DOHH2 (cell line): Measurements from ENCODE around the gene EBLN1.
A peak's percentile ranks its signal among the peaks of the same experiment; 100 is the strongest.

Source experiments
- H3F3A ChIP-seq: fragments of 200-600 bp; sonication (generic), shearing (Covaris generic); 2 replicates; pipeline ENCODE4 v1.6.0; 2016; ENCODE audit warnings: antibody characterized with exemption, mild to moderate bottlenecking; ENCODE audit not compliant: control insufficient read depth, insufficient read depth
- H3K27ac ChIP-seq: fragments of 200-600 bp; sonication (generic); 2 replicates; pipeline ENCODE4 v1.5.1; 2014; ENCODE audit warnings: low read depth, mild to moderate bottlenecking, low read length, moderate library complexity
- H3K27me3 ChIP-seq: fragments of 200-600 bp; sonication (generic); 2 replicates; pipeline ENCODE4 v1.6.1; 2014; ENCODE audit warnings: mild to moderate bottlenecking, low read length, mixed read lengths; ENCODE audit not compliant: control insufficient read depth
- H3K36me3 ChIP-seq: fragments of 200-600 bp; sonication (generic); 2 replicates; pipeline ENCODE4 v1.6.1; 2014; ENCODE audit warnings: mild to moderate bottlenecking, low read length, moderate library complexity, mixed read lengths; ENCODE audit not compliant: control insufficient read depth
- H3K4me1 ChIP-seq: fragments of 200-600 bp; sonication (generic); 2 replicates; pipeline ENCODE4 v1.6.1; 2014; ENCODE audit warnings: mild to moderate bottlenecking, low read length, mixed read lengths; ENCODE audit not compliant: control insufficient read depth
- H3K4me2 ChIP-seq: fragments of 200-600 bp; sonication (generic); 2 replicates; pipeline ENCODE4 v1.6.0; 2014; ENCODE audit warnings: mild to moderate bottlenecking, low read length, moderate library complexity
- H3K4me3 ChIP-seq: fragments of 200-600 bp; sonication (generic); 2 replicates; pipeline ENCODE4 v1.5.1; 2014; ENCODE audit warnings: mild to moderate bottlenecking, low read length, mixed read lengths
- H3K79me2 ChIP-seq: fragments of 200-600 bp; sonication (generic); 2 replicates; pipeline ENCODE4 v1.6.1; 2014; ENCODE audit warnings: mild to moderate bottlenecking, low read length, mixed read lengths; ENCODE audit not compliant: control insufficient read depth
- H3K9me2 ChIP-seq: fragments of 200-600 bp; sonication (generic); replicated peaks from 2 replicates; pipeline ENCODE4 v1.6.1; 2014; ENCODE audit warnings: mild to moderate bottlenecking, low read length, mixed read lengths; ENCODE audit not compliant: control insufficient read depth
- H3K9me3 ChIP-seq: fragments of 200-600 bp; sonication (generic); 2 replicates; pipeline ENCODE4 v1.6.1; 2014; ENCODE audit warnings: antibody characterized with exemption, low read length, mixed read lengths; ENCODE audit not compliant: control insufficient read depth, insufficient read depth
- H4K20me1 ChIP-seq: fragments of 200-600 bp; sonication (generic); 2 replicates; pipeline ENCODE4 v1.6.0; 2014; ENCODE audit warnings: low read depth, mild to moderate bottlenecking, antibody characterized with exemption, low read length, moderate library complexity; ENCODE audit not compliant: control insufficient read depth, insufficient read depth
- EZH2phosphoT487 ChIP-seq: fragments of 200-600 bp; sonication (generic); IDR thresholded peaks from 2 replicates; pipeline ENCODE4 v1.6.1; 2017; ENCODE audit warnings: borderline replicate concordance, mild to moderate bottlenecking, antibody characterized with exemption, low read length, moderate library complexity, mixed read lengths
- TF ChIP-seq, protein P1 (sequence below): fragments of 200-600 bp; sonication (generic); IDR thresholded peaks from one replicate; pipeline ENCODE4 v1.5.1; 2014; ENCODE audit warnings: antibody characterized with exemption, mild to moderate bottlenecking, low read depth, low read length; ENCODE audit not compliant: poor library complexity, severe bottlenecking

EBLN1 gene

DNA sequence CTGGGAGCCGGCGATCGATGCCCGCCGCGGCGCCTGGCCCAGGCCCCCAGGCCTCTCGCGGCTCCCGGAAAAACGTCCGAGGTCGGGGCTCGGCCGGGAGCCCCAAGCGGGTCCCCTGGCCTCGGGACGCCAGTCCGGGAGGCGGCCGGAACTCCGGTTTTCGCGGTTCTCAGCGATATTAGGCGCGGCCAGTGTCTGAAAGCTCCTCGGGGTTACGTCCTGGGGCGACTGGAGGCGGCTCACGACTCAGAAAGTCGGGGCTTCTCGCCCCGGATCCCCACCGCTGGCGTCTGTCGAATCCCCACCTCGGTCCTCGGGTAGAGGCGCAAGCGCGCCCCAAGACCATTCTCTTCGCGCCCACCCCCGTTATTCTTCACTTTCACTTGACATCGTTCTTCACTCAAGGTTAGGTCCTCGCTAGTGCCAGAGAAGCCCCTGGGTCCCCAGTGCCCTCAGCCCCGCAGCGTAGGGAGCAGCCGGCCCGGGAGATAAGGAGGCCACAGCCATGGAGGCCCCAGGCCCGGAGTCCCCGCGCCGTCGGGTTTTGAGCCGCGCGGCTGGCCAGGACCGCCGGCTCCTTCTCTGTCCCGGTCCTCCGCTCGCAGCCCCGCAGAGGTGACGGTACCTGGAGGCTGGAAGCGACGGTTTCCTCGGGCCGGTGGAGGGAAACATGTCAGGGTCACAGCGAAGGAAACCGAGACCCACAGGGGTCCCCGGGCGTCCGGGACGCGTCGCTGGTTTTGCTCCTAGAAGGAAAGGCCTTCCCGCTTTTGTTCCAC, 35.2 kb upstream of the EBLN1 start:
- no peaks in the 10 kb centered on the region for H3K36me3 ChIP-seq
- H3K9me2 ChIP-seq, result no peaks in the 10 kb centered on the region
- no peaks in the 10 kb centered on the region for H4K20me1 ChIP-seq
- peaks cover 76% of the 10 kb centered on the region for H3K27me3 ChIP-seq
- peaks cover 20% of the 10 kb centered on the region for H3K4me1 ChIP-seq
- H3K4me2 ChIP-seq, result peak overlapping the region; percentile 88
- no peak overlapping the region for H3K27ac ChIP-seq
- no peaks in the 10 kb centered on the region for H3K79me2 ChIP-seq
- H3K4me3 ChIP-seq, result peak overlapping the region; percentile 76
- H3K9me3 ChIP-seq, result no peaks in the 10 kb centered on the region
- TF ChIP-seq EZH2phosphoT487, result peak; percentile 78
- TF ChIP-seq, protein P1, sequence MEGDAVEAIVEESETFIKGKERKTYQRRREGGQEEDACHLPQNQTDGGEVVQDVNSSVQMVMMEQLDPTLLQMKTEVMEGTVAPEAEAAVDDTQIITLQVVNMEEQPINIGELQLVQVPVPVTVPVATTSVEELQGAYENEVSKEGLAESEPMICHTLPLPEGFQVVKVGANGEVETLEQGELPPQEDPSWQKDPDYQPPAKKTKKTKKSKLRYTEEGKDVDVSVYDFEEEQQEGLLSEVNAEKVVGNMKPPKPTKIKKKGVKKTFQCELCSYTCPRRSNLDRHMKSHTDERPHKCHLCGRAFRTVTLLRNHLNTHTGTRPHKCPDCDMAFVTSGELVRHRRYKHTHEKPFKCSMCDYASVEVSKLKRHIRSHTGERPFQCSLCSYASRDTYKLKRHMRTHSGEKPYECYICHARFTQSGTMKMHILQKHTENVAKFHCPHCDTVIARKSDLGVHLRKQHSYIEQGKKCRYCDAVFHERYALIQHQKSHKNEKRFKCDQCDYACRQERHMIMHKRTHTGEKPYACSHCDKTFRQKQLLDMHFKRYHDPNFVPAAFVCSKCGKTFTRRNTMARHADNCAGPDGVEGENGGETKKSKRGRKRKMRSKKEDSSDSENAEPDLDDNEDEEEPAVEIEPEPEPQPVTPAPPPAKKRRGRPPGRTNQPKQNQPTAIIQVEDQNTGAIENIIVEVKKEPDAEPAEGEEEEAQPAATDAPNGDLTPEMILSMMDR, result no peak
- H3F3A ChIP-seq, result peaks cover 11% of the 10 kb centered on the region; the same call in 1 of the 2 replicates

DNA sequence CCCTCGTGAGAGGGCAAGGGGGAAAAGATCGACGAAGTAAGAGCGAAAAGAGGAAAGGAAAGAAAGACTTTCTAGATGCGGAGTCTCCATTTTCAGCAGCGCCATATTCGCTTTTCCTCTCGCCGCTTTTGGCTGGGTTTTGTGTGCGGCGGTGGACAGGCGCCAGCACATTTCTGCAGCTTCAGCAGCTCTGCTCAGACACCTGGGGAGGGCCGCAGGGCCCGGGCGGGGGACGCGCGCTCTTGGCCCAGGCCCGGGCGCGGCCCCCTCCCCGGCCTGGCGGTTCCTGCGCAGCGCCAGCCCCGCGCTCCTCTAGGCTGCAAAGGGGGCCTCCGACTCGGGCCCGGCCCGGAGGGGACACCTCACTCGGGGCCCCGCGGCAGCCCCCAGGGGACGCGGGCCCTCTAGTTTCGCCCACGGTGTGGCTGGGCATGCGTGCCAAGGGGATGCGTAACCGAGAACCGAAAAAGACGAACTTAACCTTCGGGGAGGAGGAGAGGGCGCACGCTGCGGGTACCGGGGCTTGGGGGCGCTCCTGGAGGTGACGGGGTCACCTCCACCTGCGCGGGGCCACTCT, 34.5 kb upstream of the EBLN1 start:
- H3K4me2 ChIP-seq, result peak overlapping the region; percentile 88
- no peaks in the 10 kb centered on the region for H3K36me3 ChIP-seq
- peaks cover 74% of the 10 kb centered on the region for H3K27me3 ChIP-seq
- H3K9me2 ChIP-seq, result no peaks in the 10 kb centered on the region
- H3K79me2 ChIP-seq, result no peaks in the 10 kb centered on the region
- H3K4me1 ChIP-seq, result peaks cover 20% of the 10 kb centered on the region
- no peaks in the 10 kb centered on the region for H3K9me3 ChIP-seq
- H4K20me1 ChIP-seq, result no peaks in the 10 kb centered on the region
- TF ChIP-seq EZH2phosphoT487, result no peak
- peak overlapping the region; percentile 76 for H3K4me3 ChIP-seq
- H3K27ac ChIP-seq, result no peak overlapping the region
- H3F3A ChIP-seq, result peaks cover 11% of the 10 kb centered on the region; the same call in 1 of the 2 replicates

DNA sequence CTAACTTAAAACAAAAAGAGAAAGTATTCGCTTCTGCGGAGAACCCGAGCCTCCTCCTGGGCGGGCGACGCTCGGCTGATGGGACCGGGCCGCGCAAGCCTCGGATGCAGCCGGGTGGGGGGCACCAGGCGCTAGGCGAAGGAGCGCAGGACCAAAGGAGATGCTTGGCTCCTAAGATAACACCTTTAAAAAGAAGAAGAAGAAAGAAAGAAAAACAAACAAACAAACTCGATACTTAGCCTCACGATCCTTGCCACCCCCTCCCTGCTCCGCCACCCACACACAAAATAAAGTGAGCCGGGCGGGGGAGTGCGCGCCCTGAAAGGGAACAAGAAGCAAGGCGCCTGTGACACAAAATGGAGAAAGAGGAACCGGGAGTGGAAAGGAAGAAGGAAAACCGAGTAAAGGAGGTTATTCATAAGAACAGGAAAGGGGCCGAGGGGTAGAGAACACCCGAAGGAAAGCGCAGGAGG, 34.0 kb upstream of the EBLN1 start:
- no peaks in the 10 kb centered on the region for H3K79me2 ChIP-seq
- peaks cover 69% of the 10 kb centered on the region for H3K27me3 ChIP-seq
- H3F3A ChIP-seq, result peaks cover 11% of the 10 kb centered on the region; the same call in 1 of the 2 replicates
- no peak overlapping the region for H3K27ac ChIP-seq
- TF ChIP-seq, protein P1, result no peak
- TF ChIP-seq EZH2phosphoT487, result no peak
- no peaks in the 10 kb centered on the region for H3K9me2 ChIP-seq
- H3K4me2 ChIP-seq, result peak overlapping the region; percentile 88
- no peaks in the 10 kb centered on the region for H4K20me1 ChIP-seq
- peaks cover 20% of the 10 kb centered on the region for H3K4me1 ChIP-seq
- no peaks in the 10 kb centered on the region for H3K36me3 ChIP-seq
- peak overlapping the region; percentile 76 for H3K4me3 ChIP-seq
- H3K9me3 ChIP-seq, result no peaks in the 10 kb centered on the region
